Measurements from ENCODE around the gene SNCAIP.
"Not testable (repeated sequence)": the region's sequence is repeated elsewhere in the genome, so short reads cannot be mapped to it uniquely, and the experiment has no call there.

The SNCAIP gene

GRCh38 chr5:122346897-122347581 is 35.0 kb downstream of the SNCAIP start:
- no peaks in the 10 kb centered on the region for H3K4me1 ChIP-seq (ENCODE audit: control insufficient read depth, insufficient read depth, low read length)
- H3K9ac ChIP-seq (ENCODE audit: low read depth, low read length) = no peak overlapping the region
- H3K9me3 ChIP-seq (ENCODE audit: control insufficient read depth, insufficient read depth, low read length) = no peaks in the 10 kb centered on the region
- no peaks in the 10 kb centered on the region for H3K27me3 ChIP-seq (ENCODE audit: control insufficient read depth, insufficient read depth, low read length)
- H3K4me3 ChIP-seq (ENCODE audit: low read depth, low read length) = no peak overlapping the region
- H3K36me3 ChIP-seq (ENCODE audit: control insufficient read depth, insufficient read depth, low read length) = no peaks in the 10 kb centered on the region

GRCh38 chr5:122350496-122350895 is 38.5 kb downstream of the SNCAIP start:
- H3K36me3 ChIP-seq (ENCODE audit: control insufficient read depth, insufficient read depth, low read length) = no peaks in the 10 kb centered on the region
- no peak overlapping the region for H3K9ac ChIP-seq (ENCODE audit: low read depth, low read length)
- peaks cover 18% of the 10 kb centered on the region for H3K4me1 ChIP-seq (ENCODE audit: control insufficient read depth, insufficient read depth, low read length)
- no peak overlapping the region for H3K4me3 ChIP-seq (ENCODE audit: low read depth, low read length)
- H3K9me3 ChIP-seq (ENCODE audit: control insufficient read depth, insufficient read depth, low read length) = no peaks in the 10 kb centered on the region
- H3K27me3 ChIP-seq (ENCODE audit: control insufficient read depth, insufficient read depth, low read length) = no peaks in the 10 kb centered on the region

GRCh38 chr5:122351416-122352157 is 39.5 kb downstream of the SNCAIP start:
- Histone ChIP-seq H3K4me1 (ENCODE audit: control insufficient read depth, insufficient read depth, low read length) (peaks cover 20% of the 10 kb centered on the region), H3K4me3 (ENCODE audit: low read depth, low read length) (no peak overlapping the region), H3K9ac (ENCODE audit: low read depth, low read length) (no peak overlapping the region), H3K36me3 (ENCODE audit: control insufficient read depth, insufficient read depth, low read length) (no peaks in the 10 kb centered on the region), H3K27me3 (ENCODE audit: control insufficient read depth, insufficient read depth, low read length) (no peaks in the 10 kb centered on the region), H3K9me3 (ENCODE audit: control insufficient read depth, insufficient read depth, low read length) (no peaks in the 10 kb centered on the region)

GRCh38 chr5:122352331-122352730 is 40.3 kb downstream of the SNCAIP start:
- no peak overlapping the region for H3K4me3 ChIP-seq (ENCODE audit: low read depth, low read length)
- H3K4me1 ChIP-seq (ENCODE audit: control insufficient read depth, insufficient read depth, low read length) = peaks cover 21% of the 10 kb centered on the region
- no peaks in the 10 kb centered on the region for H3K36me3 ChIP-seq (ENCODE audit: control insufficient read depth, insufficient read depth, low read length)
- no peaks in the 10 kb centered on the region for H3K9me3 ChIP-seq (ENCODE audit: control insufficient read depth, insufficient read depth, low read length)
- no peaks in the 10 kb centered on the region for H3K27me3 ChIP-seq (ENCODE audit: control insufficient read depth, insufficient read depth, low read length)
- no peak overlapping the region for H3K9ac ChIP-seq (ENCODE audit: low read depth, low read length)

GRCh38 chr5:122353361-122353760 is 41.3 kb downstream of the SNCAIP start:
- H3K9ac ChIP-seq (ENCODE audit: low read depth, low read length); H3K9me3 ChIP-seq (ENCODE audit: control insufficient read depth, insufficient read depth, low read length); H3K4me3 ChIP-seq (ENCODE audit: low read depth, low read length); H3K27me3 ChIP-seq (ENCODE audit: control insufficient read depth, insufficient read depth, low read length); H3K36me3 ChIP-seq (ENCODE audit: control insufficient read depth, insufficient read depth, low read length): not testable (repeated sequence)
- H3K4me1 ChIP-seq (ENCODE audit: control insufficient read depth, insufficient read depth, low read length) = peaks cover 23% of the 10 kb centered on the region

GRCh38 chr5:122354293-122354692 is 42.3 kb downstream of the SNCAIP start:
- Histone ChIP-seq H3K27me3 (ENCODE audit: control insufficient read depth, insufficient read depth, low read length) (no peaks in the 10 kb centered on the region), H3K4me3 (ENCODE audit: low read depth, low read length) (no peak overlapping the region), H3K9ac (ENCODE audit: low read depth, low read length) (no peak overlapping the region), H3K9me3 (ENCODE audit: control insufficient read depth, insufficient read depth, low read length) (no peaks in the 10 kb centered on the region), H3K4me1 (ENCODE audit: control insufficient read depth, insufficient read depth, low read length) (peaks cover 26% of the 10 kb centered on the region), H3K36me3 (ENCODE audit: control insufficient read depth, insufficient read depth, low read length) (no peaks in the 10 kb centered on the region)

- H3K4me3 ChIP-seq (ENCODE audit: low read depth, low read length) = no peak overlapping the region
- no peaks in the 10 kb centered on the region for H3K9me3 ChIP-seq (ENCODE audit: control insufficient read depth, insufficient read depth, low read length)
- no peaks in the 10 kb centered on the region for H3K27me3 ChIP-seq (ENCODE audit: control insufficient read depth, insufficient read depth, low read length)
- H3K4me1 ChIP-seq (ENCODE audit: control insufficient read depth, insufficient read depth, low read length) = peaks cover 26% of the 10 kb centered on the region
- H3K36me3 ChIP-seq (ENCODE audit: control insufficient read depth, insufficient read depth, low read length) = no peaks in the 10 kb centered on the region
- H3K9ac ChIP-seq (ENCODE audit: low read depth, low read length) = no peak overlapping the region
Measured at GRCh38 chr5:122355324-122355723, 43.3 kb downstream of the SNCAIP start.

GRCh38 chr5:122356855-122357254 is 44.8 kb downstream of the SNCAIP start:
- no peaks in the 10 kb centered on the region for H3K27me3 ChIP-seq (ENCODE audit: control insufficient read depth, insufficient read depth, low read length)
- H3K4me3 ChIP-seq (ENCODE audit: low read depth, low read length) = no peak overlapping the region
- H3K9ac ChIP-seq (ENCODE audit: low read depth, low read length) = no peak overlapping the region
- H3K4me1 ChIP-seq (ENCODE audit: control insufficient read depth, insufficient read depth, low read length) = peaks cover 26% of the 10 kb centered on the region
- no peaks in the 10 kb centered on the region for H3K9me3 ChIP-seq (ENCODE audit: control insufficient read depth, insufficient read depth, low read length)
- H3K36me3 ChIP-seq (ENCODE audit: control insufficient read depth, insufficient read depth, low read length) = no peaks in the 10 kb centered on the region

- Histone ChIP-seq H3K9ac (ENCODE audit: low read depth, low read length) (peak overlapping the region; percentile 19), H3K4me1 (ENCODE audit: control insufficient read depth, insufficient read depth, low read length) (peaks cover 26% of the 10 kb centered on the region), H3K27me3 (ENCODE audit: control insufficient read depth, insufficient read depth, low read length) (no peaks in the 10 kb centered on the region), H3K36me3 (ENCODE audit: control insufficient read depth, insufficient read depth, low read length) (no peaks in the 10 kb centered on the region), H3K4me3 (ENCODE audit: low read depth, low read length) (no peak overlapping the region), H3K9me3 (ENCODE audit: control insufficient read depth, insufficient read depth, low read length) (no peaks in the 10 kb centered on the region)
Measured at GRCh38 chr5:122358372-122358979, 46.4 kb downstream of the SNCAIP start.

GRCh38 chr5:122362361-122362760 is 50.3 kb downstream of the SNCAIP start:
- Histone ChIP-seq H3K36me3 (ENCODE audit: control insufficient read depth, insufficient read depth, low read length) (no peaks in the 10 kb centered on the region), H3K9ac (ENCODE audit: low read depth, low read length) (no peak overlapping the region), H3K4me1 (ENCODE audit: control insufficient read depth, insufficient read depth, low read length) (peaks cover 5% of the 10 kb centered on the region), H3K27me3 (ENCODE audit: control insufficient read depth, insufficient read depth, low read length) (no peaks in the 10 kb centered on the region), H3K4me3 (ENCODE audit: low read depth, low read length) (no peak overlapping the region), H3K9me3 (ENCODE audit: control insufficient read depth, insufficient read depth, low read length) (no peaks in the 10 kb centered on the region)

GRCh38 chr5:122363623-122364022 is 51.6 kb downstream of the SNCAIP start:
- Histone ChIP-seq H3K27me3 (ENCODE audit: control insufficient read depth, insufficient read depth, low read length) (no peaks in the 10 kb centered on the region), H3K4me3 (ENCODE audit: low read depth, low read length) (no peak overlapping the region), H3K9ac (ENCODE audit: low read depth, low read length) (no peak overlapping the region)

GRCh38 chr5:122366501-122366900 is 54.5 kb downstream of the SNCAIP start:
- H3K9me3 ChIP-seq (ENCODE audit: control insufficient read depth, insufficient read depth, low read length) = no peaks in the 10 kb centered on the region
- no peak overlapping the region for H3K4me3 ChIP-seq (ENCODE audit: low read depth, low read length)
- H3K36me3 ChIP-seq (ENCODE audit: control insufficient read depth, insufficient read depth, low read length) = no peaks in the 10 kb centered on the region
- peaks cover 19% of the 10 kb centered on the region for H3K4me1 ChIP-seq (ENCODE audit: control insufficient read depth, insufficient read depth, low read length)
- H3K27me3 ChIP-seq (ENCODE audit: control insufficient read depth, insufficient read depth, low read length) = no peaks in the 10 kb centered on the region
- no peak overlapping the region for H3K9ac ChIP-seq (ENCODE audit: low read depth, low read length)

More at GRCh38 chr5:122363623-122364022, 51.6 kb downstream of the SNCAIP start:
- Histone ChIP-seq H3K4me1 (ENCODE audit: control insufficient read depth, insufficient read depth, low read length) (peaks cover 7% of the 10 kb centered on the region), H3K36me3 (ENCODE audit: control insufficient read depth, insufficient read depth, low read length) (no peaks in the 10 kb centered on the region), H3K9me3 (ENCODE audit: control insufficient read depth, insufficient read depth, low read length) (no peaks in the 10 kb centered on the region)
